ENCODE measurements around the gene PCSK2.

PCSK2 gene

DNA sequence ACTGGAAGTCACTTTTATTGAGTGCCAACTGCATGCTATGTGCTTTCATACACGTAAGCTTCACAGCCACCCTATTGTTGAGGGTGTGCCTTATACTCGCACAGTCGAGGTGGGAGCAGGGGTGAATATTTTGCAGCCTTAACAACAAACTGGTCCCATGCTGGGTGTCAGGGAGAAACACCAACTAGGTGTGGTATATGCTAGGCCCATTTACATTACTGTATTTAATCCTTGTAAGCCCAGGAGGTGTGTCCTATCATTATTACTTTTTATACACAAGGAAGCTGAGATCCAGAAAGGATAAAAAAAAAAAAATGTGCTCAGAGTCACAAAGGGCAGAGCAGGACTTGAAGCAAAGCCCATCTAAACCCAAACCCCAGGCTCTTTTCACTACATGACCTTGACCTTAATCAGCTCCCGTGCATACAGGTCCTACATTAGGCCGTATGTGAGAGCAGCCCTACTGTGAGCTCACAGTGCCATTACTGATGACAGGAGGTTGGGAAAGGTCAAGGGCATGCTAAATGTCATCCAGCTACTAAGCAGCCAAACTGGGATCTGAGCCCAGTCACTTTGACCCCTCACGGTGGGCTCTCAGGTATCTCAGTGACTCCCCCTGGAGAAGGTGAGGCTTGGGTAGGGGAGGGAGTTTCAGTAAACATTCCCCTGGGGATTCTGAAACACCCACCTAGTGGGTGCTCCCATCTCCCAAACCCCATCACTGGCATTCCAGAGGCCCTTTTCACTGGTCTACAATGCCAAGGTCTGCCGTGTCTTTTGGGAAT lies 242.6 kb downstream of the PCSK2 start:
- in situ Hi-C loops (cut with HindIII; ENCODE audit: low sequenced_read_pairs) = no loop called here

DNA sequence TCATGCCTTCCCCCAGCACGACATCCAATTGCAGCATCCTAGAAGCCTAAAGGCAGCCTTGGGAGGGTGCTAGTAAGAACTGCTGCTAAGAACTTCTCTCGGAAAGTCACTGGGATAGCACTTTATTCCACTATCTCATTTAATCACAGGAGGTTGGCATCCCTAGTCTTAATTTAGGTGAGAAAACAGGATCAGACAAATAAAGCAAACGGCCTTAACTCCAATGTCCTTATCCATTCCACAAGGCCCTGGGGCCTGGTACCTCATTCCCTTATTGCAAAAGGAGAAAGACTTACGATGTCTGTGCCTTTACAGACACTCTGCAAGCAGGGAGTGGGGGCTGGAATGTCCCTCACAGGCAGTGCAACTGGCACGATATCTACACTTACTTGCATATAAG lies 243.7 kb downstream of the PCSK2 start:
- in situ Hi-C loops (cut with HindIII; ENCODE audit: low sequenced_read_pairs) = no loop called here

DNA sequence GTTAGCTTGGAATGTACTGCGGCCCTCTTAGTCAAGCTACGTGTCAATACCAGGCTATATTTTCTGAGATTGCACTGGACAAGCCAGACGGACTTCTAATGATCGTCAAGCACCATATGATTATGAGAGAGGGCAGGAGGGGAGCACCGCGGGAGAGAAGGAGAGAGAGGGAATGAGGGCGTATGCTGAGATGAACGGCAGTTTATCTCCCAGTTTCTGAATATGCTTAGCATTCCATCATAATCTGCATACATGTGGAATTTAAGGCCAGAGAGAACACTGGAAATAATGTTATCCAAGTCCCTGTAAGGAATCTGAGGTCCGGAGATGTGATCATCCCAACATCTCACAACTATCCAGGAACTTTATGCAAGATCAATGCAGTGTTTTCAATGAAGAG lies 244.1 kb downstream of the PCSK2 start:
- in situ Hi-C loops (cut with HindIII; ENCODE audit: low sequenced_read_pairs) = no loop called here

DNA sequence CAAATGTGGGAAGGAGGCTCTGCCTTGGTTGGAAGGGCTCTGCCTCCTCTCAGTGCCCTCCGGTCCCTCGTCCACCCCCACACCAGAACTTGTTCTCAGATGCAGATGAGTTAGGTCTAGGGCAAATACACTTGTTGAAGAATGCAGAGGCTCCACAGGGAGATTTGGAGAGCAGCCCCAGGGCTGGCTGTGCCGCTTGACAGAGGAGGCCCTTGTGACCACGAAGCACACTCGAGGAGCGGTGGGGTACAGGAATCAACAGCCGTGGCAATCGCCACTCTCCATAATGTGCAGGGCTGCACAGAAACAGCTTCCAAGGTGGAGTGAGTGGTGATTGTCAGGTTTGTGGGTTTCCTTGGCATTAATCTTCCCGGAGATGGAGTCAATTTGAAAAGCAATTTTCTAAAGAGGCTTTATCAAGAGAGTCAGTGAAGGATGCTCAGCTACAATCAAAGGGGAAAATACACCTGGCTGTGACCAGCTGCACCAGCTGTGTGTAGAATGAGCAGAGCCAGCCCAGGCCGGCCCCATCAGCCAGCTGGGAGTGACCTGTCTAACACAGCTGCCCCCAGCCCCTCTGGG lies 244.9 kb downstream of the PCSK2 start:
- in situ Hi-C loops (cut with HindIII; ENCODE audit: low sequenced_read_pairs) = no loop called here

DNA sequence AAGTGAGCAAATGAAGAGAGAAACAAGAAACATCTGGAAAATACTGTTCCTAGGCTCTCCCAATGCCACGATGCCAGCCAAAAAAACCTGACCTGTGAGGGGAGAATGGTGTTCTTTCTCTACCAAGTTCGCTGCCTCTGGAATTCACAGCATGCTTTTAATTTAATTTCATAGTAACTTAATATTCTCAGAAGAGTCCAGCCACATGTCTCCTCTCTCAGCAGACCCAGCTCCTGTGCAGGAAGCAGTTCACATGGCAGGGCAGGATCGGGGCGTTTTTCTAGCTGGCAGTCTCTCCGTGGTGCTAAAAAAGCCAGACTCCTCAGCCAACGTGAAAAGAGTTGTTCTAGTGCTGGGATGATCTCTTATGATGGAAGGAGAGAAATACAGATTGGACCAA lies 246.8 kb downstream of the PCSK2 start:
- in situ Hi-C loops (cut with HindIII; ENCODE audit: low sequenced_read_pairs) = no loop called here

DNA sequence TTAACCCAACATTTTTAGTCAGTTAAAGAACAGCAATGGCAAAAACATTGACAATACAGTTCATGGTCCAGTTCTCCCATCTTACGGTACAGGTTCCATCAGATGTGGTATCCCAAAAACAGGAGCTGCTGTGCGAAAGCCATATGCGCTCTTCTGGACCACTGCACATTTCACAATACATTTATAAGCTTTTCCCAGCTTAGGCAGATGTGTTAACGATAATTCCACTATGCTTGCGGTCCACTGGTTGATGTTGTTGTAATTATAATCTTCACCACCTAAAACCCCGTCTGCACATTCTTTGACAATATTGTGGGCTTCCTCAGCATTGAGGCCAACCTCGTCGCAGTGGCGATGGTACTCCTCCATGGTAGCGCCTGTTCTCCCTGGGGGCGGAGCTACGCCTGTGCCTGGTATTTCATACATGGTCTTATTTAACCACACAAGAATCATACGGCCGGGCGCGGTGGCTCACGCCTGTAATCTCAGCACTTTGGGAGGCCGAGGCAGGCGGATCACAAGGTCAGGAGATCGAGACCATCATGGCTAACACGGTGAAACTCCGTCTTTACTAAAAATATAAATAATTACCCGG lies 252.3 kb downstream of the PCSK2 start:
- in situ Hi-C loops (cut with HindIII; ENCODE audit: low sequenced_read_pairs) = no loop called here

DNA sequence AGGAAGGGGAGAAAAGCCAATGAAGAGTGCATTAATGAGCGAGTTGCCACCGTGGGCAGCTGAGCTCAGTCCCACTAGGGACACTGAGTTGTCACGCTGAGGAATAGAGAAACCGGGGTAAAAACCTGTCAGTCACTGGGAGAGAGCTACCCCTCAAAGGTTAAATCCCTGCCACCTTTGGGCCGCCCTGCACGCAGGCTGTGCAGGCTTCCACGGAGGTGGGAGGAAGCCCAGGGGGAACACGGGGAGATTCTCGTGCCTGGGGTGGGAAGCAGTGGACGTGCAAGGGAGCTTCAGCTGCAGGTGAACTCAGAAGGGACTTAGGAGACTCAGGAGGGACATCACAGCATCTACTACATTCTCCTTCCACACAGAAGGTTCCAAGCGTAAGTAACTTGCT lies 253.9 kb downstream of the PCSK2 start:
- in situ Hi-C loops (cut with HindIII; ENCODE audit: low sequenced_read_pairs) = no loop called here

DNA sequence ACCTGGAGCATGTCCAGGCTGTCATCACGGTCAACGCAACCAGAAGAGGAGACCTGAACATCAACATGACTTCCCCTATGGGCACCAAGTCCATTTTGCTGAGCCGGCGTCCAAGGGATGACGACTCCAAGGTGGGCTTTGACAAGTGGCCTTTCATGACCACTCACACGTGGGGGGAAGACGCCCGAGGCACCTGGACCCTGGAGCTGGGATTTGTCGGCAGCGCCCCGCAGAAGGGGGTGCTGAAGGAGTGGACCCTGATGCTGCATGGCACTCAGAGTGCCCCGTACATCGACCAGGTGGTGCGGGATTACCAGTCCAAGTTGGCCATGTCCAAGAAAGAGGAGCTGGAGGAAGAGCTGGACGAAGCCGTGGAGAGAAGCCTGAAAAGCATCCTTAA lies 254.8 kb downstream of the PCSK2 start:
- in situ Hi-C loops (cut with HindIII; ENCODE audit: low sequenced_read_pairs) = no loop called here

DNA sequence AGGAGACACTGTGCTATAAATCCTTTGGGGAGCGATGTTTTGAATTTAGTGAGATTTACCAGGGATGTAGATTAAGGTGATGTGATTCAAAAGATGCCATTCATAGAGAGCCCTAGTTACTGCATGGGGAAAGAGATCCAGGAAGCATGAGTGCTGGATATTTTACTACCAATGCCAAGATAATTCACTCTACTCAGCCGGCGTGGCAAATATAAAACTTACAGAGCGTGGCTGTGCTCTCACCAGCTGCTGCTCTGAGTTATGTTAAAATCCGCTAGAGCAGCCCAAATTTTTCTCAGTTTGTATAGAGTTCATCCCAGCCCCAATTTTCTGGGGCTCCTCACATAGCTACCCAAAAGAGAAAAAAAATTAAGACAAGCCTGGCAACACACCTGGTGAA lies 255.7 kb downstream of the PCSK2 start:
- in situ Hi-C loops (cut with HindIII; ENCODE audit: low sequenced_read_pairs) = no loop called here

DNA sequence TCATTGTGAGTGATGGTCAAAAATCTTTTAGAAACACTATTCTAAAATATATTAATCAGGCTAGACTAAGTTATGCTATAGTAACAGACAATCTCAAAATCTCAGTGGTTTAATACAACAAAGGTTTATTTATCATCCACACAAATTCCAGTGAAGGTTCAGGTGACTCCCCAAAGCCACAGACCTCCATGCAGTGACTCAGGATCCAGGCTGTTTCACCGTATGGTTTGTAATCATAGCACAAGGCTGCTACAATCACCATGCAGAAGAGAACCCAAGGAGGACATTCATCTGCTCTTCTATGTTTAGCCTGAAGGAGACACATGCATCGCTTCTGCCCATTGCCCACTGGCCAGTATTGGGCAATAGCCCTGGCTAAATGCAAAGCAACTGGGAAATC lies 258.2 kb downstream of the PCSK2 start:
- in situ Hi-C loops (cut with HindIII; ENCODE audit: low sequenced_read_pairs) = no loop called here

DNA sequence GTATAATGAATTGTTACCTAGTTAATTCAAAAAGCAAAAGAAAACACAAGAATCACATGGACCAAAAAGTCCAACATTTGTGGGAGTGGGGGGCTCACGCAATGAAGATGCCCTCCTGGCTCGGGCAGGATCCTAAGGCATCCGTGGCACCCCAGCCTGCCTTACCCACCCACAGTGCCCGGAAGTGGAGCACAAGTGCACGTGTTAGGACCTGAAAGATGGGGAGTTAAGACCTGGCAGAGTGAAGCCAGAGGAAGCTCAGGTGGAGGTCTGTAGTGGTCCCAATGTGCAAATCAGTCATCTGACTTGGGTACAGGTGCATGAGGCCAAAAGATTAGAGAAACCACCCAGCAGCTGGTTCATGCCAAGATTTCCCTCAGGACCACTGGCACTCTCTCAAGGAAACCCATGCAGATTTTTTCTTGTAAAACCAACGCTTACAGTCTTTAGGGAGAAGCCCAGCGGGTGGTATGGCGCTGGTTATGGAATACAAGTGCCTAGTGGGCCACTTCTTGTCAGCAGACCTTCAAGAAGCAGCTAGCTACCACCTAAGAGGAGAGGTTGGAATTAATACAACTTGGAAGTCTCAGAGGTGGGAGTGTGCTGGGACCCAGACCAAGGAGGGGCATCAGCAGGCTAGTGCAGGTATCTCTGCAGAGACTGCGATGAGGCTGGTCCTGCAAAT lies 262.2 kb downstream of the PCSK2 start:
- in situ Hi-C loops (cut with HindIII; ENCODE audit: low sequenced_read_pairs) = no loop called here

DNA sequence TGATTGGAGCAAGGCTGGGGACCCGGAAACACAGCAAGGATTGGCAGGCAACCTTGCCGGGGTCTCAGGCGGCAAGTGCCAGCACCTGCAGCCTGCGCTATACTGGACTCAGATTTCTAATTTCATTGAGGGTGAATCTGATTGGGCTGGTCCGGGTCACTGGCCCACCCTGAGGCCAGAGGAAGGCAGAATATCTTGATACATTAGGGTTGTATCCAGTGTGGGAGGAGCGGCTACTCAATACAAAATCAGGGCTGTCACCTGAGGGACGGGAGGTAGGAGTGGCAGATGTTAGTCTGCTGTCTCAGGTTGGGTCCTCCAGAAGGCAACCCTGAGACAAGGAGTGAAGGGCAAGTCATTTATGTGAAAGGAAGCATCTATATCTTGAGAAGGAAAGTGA lies 263.7 kb downstream of the PCSK2 start:
- in situ Hi-C loops (cut with HindIII; ENCODE audit: low sequenced_read_pairs) = no loop called here

DNA sequence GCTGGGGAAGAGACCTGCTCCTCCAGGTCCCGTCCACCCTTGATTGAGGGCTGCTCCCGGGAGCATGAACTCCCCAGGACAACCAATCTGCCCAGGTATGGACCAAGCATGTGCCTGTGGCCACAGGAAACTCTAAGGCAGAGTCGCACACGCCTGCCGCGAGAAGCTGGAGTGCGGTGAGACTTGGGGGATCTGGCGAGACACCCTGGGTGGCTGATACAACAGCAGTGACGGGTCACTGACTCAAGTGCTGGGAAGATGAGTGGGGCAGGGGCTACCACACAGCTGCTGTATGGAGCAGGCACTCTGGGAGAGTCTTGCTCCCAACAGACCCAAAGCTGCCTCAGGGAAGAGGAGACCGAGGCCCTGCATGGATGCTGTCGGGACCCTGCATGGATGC lies 264.2 kb downstream of the PCSK2 start:
- in situ Hi-C loops (cut with HindIII; ENCODE audit: low sequenced_read_pairs) = no loop called here

DNA sequence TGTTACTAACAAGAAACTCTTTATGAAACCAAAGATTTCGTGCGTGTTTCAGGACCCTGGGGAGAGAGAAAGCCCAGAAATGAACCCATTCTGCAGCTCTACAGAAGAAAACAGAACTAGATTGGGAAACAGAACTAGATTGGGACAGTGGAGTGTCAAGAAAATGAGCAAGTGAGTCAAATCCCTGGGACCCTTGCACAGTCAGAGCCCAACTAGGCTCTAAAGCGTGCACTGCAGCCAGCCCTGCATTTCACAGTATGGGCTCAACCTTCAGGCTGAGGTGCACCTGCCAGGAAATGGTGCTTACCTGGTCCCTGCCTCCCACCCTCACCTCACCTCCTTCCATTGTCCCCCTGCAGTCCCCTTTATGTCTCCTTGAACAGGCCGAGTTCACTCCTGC lies 264.6 kb downstream of the PCSK2 start:
- in situ Hi-C loops (cut with HindIII; ENCODE audit: low sequenced_read_pairs) = no loop called here

DNA sequence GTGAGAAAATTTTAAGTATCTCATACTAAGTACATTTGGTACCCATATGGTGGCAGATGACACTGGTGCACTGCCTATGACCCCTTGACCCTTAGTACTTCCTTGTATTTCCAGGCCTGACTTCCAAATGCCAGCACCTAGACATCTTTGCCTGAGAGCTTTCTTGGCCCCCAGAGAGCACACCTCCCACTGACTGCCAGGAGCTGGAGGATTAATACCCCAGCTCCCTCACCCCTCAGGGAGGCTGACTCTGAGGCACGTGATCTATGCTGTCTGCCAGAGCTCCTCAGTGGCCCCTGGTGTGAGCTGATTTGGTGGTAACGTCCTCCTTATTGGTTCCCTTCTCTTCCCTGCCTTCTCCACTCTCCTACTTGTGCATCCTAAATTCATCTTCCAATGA lies 266.3 kb downstream of the PCSK2 start:
- in situ Hi-C loops (cut with HindIII; ENCODE audit: low sequenced_read_pairs) = no loop called here

DNA sequence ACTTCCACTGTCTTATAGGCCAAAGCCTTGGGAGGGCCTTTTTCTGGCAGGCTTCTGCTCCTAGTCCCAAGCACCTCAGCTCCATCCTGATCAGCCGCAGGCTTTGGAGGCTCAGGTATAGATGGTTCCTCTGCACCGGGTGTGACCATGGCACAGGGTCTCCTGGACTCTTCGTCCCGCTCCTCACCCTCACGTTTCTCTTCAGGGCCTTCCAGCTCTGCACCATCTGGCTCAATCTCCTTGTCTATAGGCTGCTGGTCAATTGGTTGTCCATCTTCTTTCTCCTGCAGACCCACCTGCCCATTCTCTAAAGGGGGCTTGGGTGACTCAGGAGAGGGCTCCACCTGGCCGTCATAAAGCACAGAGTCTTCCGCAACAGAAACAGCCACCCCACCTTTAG lies 267.4 kb downstream of the PCSK2 start:
- in situ Hi-C loops (cut with HindIII; ENCODE audit: low sequenced_read_pairs) = no loop called here

DNA sequence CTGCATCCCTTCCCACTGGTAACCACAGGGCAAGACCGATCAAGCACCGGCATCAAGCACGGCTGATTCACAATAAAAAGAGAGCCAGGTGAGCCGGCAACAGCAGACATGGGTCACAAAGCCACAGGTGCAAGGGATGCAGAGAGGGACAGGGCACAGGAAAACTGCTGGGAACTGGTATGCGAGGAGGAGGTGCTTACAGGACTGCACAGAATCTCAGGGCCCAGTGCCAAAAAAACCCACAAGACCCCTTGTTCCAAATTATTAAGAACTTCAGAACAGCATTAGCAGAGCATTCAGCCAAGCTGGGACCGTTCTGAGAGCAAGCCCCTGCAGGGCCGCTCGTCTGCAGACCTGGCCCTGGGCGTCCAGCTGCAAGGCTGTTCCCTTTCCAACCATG lies 269.0 kb downstream of the PCSK2 start:
- in situ Hi-C loops (cut with HindIII; ENCODE audit: low sequenced_read_pairs) = no loop called here

DNA sequence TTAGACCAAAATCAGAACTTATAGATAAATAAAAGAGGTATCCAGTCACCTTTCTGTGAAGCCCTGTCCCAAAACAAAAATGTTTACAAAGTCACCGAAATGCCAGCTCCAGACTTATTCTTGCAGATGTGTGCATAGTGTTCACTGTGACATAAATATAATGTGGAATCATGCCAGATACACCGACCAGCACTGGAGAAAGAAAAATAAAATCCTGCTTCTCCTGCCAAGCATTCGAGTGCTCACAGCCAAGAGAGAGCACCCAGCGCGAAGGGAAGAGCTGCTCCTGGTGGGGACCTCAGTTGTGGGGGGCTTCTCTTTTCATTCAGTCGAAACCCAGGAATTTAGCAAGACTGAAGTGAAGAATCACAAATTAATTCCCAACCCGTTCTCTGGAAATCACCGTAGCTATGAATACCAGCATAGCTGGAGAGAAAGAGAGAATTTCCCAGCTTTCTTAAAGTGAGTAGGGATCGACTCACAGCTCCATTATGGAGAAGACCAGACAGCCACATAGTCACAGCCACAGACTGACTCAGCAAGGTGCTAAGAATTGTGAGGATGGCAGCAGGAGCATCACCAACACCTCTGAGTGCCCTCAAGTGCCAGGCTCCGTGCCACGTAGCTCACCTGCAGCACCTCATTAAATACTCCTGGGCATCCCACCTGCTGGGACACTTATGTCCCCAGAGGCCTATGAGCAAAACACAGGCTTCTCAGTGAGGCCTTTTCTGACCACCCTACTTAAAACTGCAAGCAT lies 271.2 kb downstream of the PCSK2 start:
- in situ Hi-C loops (cut with HindIII; ENCODE audit: low sequenced_read_pairs) = no loop called here

DNA sequence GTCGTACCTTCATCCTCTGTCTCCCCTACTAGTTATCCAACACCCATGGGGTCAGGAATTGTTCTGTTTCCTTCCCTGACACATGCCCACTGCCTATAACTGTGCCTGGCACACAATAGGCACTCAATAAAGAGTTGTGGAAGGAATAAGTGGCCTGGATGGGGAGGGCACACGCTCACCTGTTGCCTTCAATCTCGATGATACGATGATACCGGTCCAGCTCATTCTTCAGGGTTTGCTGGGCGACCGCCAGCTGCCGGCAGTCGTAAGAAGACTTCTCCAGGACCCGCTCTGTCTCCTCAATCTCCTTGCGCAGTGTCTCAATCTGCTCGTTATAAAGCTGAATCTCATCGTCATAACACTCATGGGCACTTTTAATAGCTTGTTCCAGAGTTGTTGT lies 271.8 kb downstream of the PCSK2 start:
- in situ Hi-C loops (cut with HindIII; ENCODE audit: low sequenced_read_pairs) = no loop called here

DNA sequence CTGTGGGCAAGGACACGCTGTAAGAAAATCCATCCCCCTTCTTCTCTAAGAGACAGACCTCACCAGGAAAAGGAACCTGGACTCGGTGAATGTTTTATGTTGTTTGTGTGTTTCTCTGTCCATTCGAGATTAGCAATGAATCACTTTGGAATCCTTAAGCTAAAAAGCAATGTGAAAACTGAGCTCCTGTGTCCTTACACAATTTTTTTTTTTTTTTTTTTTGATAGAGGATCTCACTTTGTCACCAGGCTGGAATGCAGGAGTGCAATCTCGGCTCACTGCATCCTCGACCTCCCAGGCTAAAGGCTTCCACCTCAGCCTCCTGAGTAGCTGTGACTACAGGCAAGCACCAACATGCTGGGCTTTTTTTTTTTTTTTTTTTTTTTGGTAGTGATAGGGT lies 272.2 kb downstream of the PCSK2 start:
- in situ Hi-C loops (cut with HindIII; ENCODE audit: low sequenced_read_pairs) = no loop called here

DNA sequence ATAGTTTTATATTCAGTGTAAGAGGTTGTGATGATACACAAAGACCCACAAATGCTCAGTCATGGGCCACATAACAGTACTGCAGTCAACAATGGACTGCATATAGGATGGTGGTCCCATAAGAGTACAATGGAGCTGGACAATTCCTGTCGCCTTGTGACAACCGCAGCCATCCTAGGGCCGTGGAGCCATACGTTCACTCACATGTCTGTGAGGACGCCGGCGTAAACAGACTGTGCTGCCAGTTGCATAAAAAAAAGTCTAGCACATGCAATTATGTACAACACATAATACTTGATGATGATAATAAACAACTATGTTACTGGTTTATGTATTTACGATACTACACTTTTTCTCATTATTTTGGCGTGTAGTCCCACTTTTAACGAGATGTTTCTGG lies 273.4 kb downstream of the PCSK2 start:
- in situ Hi-C loops (cut with HindIII; ENCODE audit: low sequenced_read_pairs) = no loop called here
